ENCODE results near the gene NAA25.

DNA sequence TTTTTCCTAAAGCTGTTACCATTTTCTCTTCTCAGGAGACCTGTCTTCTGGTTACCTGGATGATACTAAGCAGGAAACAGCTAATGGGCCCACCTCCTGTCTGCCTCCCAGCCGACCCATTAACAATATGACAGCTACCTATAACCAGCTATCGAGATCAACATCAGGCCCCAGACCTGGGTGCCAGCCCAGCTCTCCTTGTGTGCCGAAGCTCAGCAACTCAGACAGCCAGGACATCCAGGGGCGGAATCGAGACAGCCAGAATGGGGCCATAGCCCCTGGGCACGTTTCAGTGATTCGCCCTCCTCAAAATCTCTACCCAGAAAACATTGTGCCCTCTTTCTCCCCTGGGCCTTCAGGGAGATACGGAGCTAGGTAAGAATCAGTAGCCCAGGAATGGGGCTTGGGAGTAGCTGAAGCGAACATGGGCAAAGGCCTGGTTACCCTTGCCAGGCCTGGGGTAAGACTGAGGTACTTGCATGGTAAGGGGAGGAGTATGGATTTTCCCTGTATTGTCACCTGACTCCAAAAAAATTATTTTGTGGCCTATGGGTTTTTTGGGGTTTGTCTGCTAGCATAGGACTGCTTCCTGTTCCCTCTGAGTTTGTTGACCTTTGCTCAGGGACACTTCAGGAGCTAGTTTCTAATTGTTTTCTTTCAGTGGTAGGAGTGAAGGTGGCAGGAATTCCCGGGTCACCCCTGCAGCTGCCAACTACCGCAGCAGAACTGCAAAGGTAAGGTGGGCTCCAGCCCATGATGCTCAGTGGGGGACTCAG, 43.4 kb upstream of the NAA25 start:
- TF ChIP-seq, protein P1, sequence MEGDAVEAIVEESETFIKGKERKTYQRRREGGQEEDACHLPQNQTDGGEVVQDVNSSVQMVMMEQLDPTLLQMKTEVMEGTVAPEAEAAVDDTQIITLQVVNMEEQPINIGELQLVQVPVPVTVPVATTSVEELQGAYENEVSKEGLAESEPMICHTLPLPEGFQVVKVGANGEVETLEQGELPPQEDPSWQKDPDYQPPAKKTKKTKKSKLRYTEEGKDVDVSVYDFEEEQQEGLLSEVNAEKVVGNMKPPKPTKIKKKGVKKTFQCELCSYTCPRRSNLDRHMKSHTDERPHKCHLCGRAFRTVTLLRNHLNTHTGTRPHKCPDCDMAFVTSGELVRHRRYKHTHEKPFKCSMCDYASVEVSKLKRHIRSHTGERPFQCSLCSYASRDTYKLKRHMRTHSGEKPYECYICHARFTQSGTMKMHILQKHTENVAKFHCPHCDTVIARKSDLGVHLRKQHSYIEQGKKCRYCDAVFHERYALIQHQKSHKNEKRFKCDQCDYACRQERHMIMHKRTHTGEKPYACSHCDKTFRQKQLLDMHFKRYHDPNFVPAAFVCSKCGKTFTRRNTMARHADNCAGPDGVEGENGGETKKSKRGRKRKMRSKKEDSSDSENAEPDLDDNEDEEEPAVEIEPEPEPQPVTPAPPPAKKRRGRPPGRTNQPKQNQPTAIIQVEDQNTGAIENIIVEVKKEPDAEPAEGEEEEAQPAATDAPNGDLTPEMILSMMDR (IDR thresholded peaks at IDR 0.05; ENCODE audit: low read depth, low read length, missing input control), result no peak
- TF ChIP-seq YY1 (IDR thresholded peaks at IDR 0.05), result no peak
- TF ChIP-seq, protein P2, sequence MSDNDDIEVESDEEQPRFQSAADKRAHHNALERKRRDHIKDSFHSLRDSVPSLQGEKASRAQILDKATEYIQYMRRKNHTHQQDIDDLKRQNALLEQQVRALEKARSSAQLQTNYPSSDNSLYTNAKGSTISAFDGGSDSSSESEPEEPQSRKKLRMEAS (IDR thresholded peaks at IDR 0.05), result no peak
- TF ChIP-seq, protein P3, sequence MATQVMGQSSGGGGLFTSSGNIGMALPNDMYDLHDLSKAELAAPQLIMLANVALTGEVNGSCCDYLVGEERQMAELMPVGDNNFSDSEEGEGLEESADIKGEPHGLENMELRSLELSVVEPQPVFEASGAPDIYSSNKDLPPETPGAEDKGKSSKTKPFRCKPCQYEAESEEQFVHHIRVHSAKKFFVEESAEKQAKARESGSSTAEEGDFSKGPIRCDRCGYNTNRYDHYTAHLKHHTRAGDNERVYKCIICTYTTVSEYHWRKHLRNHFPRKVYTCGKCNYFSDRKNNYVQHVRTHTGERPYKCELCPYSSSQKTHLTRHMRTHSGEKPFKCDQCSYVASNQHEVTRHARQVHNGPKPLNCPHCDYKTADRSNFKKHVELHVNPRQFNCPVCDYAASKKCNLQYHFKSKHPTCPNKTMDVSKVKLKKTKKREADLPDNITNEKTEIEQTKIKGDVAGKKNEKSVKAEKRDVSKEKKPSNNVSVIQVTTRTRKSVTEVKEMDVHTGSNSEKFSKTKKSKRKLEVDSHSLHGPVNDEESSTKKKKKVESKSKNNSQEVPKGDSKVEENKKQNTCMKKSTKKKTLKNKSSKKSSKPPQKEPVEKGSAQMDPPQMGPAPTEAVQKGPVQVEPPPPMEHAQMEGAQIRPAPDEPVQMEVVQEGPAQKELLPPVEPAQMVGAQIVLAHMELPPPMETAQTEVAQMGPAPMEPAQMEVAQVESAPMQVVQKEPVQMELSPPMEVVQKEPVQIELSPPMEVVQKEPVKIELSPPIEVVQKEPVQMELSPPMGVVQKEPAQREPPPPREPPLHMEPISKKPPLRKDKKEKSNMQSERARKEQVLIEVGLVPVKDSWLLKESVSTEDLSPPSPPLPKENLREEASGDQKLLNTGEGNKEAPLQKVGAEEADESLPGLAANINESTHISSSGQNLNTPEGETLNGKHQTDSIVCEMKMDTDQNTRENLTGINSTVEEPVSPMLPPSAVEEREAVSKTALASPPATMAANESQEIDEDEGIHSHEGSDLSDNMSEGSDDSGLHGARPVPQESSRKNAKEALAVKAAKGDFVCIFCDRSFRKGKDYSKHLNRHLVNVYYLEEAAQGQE (IDR thresholded peaks at IDR 0.05), result no peak

Measured in liver (tissue), 2 donors.